Stomach smooth muscle (tissue), 2 donors: ENCODE data around the gene CD180.
"Not testable (repeated sequence)": the region's sequence is repeated elsewhere in the genome, so short reads cannot be mapped to it uniquely, and the experiment has no call there.

Experiments used
- H3K27ac ChIP-seq: one replicate; pipeline ENCODE4 v1.7.0; 2013; ENCODE audit warnings: mild to moderate bottlenecking, low read length, inconsistent platforms
- H3K27me3 ChIP-seq, 2 donors: one replicate each; pipeline ENCODE4 v1.7.0; 2013; ENCODE audit warnings: low read length in 2 of 2; ENCODE audit not compliant: insufficient read depth in 2 of 2, control insufficient read depth in 1 of 2
- H3K36me3 ChIP-seq, 2 donors: one replicate each; pipeline ENCODE4 v1.7.0; 2013; ENCODE audit warnings: low read length in 2 of 2; ENCODE audit not compliant: control insufficient read depth in 2 of 2, insufficient read depth in 2 of 2
- H3K4me1 ChIP-seq: one replicate; pipeline ENCODE4 v1.7.0; 2013; ENCODE audit warnings: low read length; ENCODE audit not compliant: control insufficient read depth, insufficient read depth
- H3K4me3 ChIP-seq, 2 donors: one replicate each; pipeline ENCODE4 v1.7.0; 2013; ENCODE audit warnings: low read length in 2 of 2
- H3K9ac ChIP-seq, 2 donors: one replicate each; pipeline ENCODE4 v1.7.0; 2013; ENCODE audit warnings: low read length in 2 of 2, mild to moderate bottlenecking in 1 of 2
- H3K9me3 ChIP-seq, 2 donors: one replicate each; pipeline ENCODE4 v1.7.0; 2013; ENCODE audit warnings: low read length in 2 of 2; ENCODE audit not compliant: control insufficient read depth in 2 of 2
- donor health status: healthy.
- donor health status: Pancreatic carcinoma.

CD180 gene

GRCh38 chr5:67173351-67173750 lies 23.2 kb downstream of the CD180 start:
- not testable (repeated sequence) for H3K9ac ChIP-seq, H3K27me3 ChIP-seq, H3K4me1 ChIP-seq, H3K9me3 ChIP-seq, H3K27ac ChIP-seq, H3K4me3 ChIP-seq, H3K36me3 ChIP-seq

DNA sequence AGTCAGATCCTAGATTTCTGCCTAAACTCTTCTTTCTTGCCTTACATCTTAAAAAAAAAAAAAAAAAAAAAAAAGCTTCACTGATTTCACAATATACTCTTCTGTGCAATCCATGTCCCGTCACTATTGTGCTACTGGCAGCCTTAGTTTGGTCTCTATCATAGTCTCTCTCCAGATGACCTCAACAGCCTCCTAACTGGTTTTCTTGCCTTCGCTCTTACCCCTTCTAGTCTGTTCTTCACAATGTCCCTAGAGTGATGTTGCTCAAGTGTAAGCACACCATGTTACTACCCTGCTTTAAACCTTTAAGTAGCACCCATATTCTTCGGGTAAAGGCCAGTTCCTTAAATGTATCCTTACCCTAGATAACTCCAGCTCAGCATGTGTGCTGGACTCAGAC lies 25.8 kb downstream of the CD180 start:
- no peaks in the 10 kb centered on the region for H3K9me3 ChIP-seq
- H3K27me3 ChIP-seq, result no peaks in the 10 kb centered on the region
- H3K4me3 ChIP-seq, result no peak overlapping the region
- H3K27ac ChIP-seq, result no peak overlapping the region
- no peak overlapping the region for H3K9ac ChIP-seq
- H3K4me1 ChIP-seq, result peaks cover 11% of the 10 kb centered on the region
- H3K36me3 ChIP-seq, result peaks cover 4 to 11% of the 10 kb centered on the region in 2 donors

DNA sequence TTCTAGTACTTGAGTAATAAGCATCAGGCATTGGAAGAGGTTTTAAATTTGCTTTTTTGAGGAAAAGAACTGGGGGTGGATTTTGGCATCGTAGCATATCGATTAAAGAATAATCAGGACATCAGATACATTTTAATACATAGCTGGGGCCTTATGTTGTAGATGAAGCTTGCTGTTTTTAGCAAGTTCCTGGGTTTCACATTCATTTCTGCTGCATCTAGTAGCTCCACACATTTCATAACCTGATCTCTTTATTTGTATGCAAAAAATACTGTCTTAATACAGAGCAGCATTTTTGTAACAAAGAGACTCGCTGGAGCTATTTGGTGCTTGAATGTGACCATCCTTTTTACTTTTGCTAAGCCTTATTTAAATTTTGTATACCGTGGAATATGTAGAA lies 28.5 kb downstream of the CD180 start:
- Histone ChIP-seq H3K27me3 (no peaks in the 10 kb centered on the region), H3K36me3 (peaks cover 18 to 29% of the 10 kb centered on the region in 2 donors), H3K4me3 (no peak overlapping the region), H3K9me3 (no peaks in the 10 kb centered on the region), H3K9ac (no peak overlapping the region), H3K27ac (no peak overlapping the region), H3K4me1 (peaks cover 12% of the 10 kb centered on the region)

GRCh38 chr5:67166460-67167285 lies 29.9 kb downstream of the CD180 start:
- Histone ChIP-seq H3K4me3 (peak overlapping the region; percentile 42 to 65), H3K27ac (peak overlapping the region; percentile 46), H3K36me3 (peaks cover 28 to 32% of the 10 kb centered on the region in 2 donors), H3K4me1 (peaks cover 12% of the 10 kb centered on the region), H3K9me3 (no peaks in the 10 kb centered on the region), H3K9ac (peak overlapping the region; percentile 43 to 64), H3K27me3 (no peaks in the 10 kb centered on the region)

DNA sequence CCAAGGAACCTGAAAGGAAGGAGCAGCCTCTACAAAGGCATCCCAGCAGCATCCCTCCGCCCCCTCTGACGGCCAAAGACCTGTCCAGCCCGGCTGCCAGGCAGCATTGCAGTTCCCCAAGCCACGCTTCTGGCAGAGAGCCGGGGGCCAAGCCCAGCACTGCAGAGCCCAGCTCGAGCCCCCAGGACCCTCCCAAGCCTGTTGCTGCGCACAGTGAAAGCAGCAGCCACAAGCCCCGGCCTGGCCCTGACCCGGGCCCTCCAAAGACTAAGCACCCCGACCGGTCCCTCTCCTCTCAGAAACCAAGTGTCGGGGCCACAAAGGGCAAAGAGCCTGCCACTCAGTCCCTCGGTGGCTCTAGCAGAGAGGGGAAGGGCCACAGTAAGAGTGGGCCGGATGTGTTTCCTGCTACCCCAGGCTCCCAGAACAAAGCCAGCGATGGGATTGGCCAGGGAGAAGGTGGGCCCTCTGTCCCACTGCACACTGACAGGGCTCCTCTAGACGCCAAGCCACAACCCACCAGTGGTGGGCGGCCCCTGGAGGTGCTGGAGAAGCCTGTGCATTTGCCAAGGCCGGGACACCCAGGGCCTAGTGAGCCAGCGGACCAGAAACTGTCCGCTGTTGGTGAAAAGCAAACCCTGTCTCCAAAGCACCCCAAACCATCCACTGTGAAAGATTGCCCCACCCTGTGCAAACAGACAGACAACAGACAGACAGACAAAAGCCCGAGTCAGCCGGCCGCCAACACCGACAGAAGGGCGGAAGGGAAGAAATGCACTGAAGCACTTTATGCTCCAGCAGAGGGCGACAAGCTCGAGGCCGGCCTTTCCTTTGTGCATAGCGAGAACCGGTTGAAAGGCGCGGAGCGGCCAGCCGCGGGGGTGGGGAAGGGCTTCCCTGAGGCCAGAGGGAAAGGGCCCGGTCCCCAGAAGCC lies 30.8 kb downstream of the CD180 start:
- Histone ChIP-seq H3K4me3 (peak overlapping the region; percentile 42 to 65), H3K9ac (peak overlapping the region; percentile 43 to 64), H3K27me3 (no peaks in the 10 kb centered on the region), H3K9me3 (no peaks in the 10 kb centered on the region), H3K4me1 (peaks cover 12% of the 10 kb centered on the region), H3K27ac (peak overlapping the region; percentile 46), H3K36me3 (peaks cover 24 to 30% of the 10 kb centered on the region in 2 donors)

DNA sequence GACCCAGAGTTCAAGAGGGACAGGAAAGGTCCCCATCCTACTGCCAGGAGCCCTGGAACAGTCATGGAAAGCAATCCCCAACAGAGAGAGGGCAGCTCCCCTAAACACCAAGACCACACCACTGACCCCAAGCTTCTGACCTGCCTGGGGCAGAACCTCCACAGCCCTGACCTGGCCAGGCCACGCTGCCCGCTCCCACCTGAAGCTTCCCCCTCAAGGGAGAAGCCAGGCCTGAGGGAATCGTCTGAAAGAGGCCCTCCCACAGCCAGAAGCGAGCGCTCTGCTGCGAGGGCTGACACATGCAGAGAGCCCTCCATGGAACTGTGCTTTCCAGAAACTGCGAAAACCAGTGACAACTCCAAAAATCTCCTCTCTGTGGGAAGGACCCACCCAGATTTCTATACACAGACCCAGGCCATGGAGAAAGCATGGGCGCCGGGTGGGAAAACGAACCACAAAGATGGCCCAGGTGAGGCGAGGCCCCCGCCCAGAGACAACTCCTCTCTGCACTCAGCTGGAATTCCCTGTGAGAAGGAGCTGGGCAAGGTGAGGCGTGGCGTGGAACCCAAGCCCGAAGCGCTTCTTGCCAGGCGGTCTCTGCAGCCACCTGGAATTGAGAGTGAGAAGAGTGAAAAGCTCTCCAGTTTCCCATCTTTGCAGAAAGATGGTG lies 31.6 kb downstream of the CD180 start:
- Histone ChIP-seq H3K36me3 (peaks cover 24 to 25% of the 10 kb centered on the region in 2 donors), H3K27me3 (no peaks in the 10 kb centered on the region), H3K9ac (no peak overlapping the region), H3K4me3 (no peak overlapping the region), H3K9me3 (no peaks in the 10 kb centered on the region), H3K4me1 (peaks cover 12% of the 10 kb centered on the region), H3K27ac (no peak overlapping the region)

GRCh38 chr5:67163863-67164595 lies 32.6 kb downstream of the CD180 start:
- H3K4me1 ChIP-seq, result peaks cover 12% of the 10 kb centered on the region
- no peaks in the 10 kb centered on the region for H3K9me3 ChIP-seq
- no peak overlapping the region for H3K4me3 ChIP-seq
- no peak overlapping the region for H3K27ac ChIP-seq
- H3K36me3 ChIP-seq, result peaks cover 24 to 25% of the 10 kb centered on the region in 2 donors
- no peak overlapping the region for H3K9ac ChIP-seq
- H3K27me3 ChIP-seq, result no peaks in the 10 kb centered on the region

GRCh38 chr5:67163231-67163756 lies 33.3 kb downstream of the CD180 start:
- H3K9me3 ChIP-seq, result no peaks in the 10 kb centered on the region
- H3K36me3 ChIP-seq, result peaks cover 24 to 25% of the 10 kb centered on the region in 2 donors
- H3K27me3 ChIP-seq, result no peaks in the 10 kb centered on the region
- H3K4me1 ChIP-seq, result peaks cover 12% of the 10 kb centered on the region
- H3K4me3 ChIP-seq, result no peak overlapping the region
- no peak overlapping the region for H3K9ac ChIP-seq
- H3K27ac ChIP-seq, result no peak overlapping the region

GRCh38 chr5:67161767-67162166 lies 34.8 kb downstream of the CD180 start:
- no peaks in the 10 kb centered on the region for H3K9me3 ChIP-seq
- no peak overlapping the region for H3K4me3 ChIP-seq
- H3K4me1 ChIP-seq, result peaks cover 12% of the 10 kb centered on the region
- no peak overlapping the region for H3K27ac ChIP-seq
- H3K9ac ChIP-seq, result no peak overlapping the region
- H3K27me3 ChIP-seq, result no peaks in the 10 kb centered on the region
- H3K36me3 ChIP-seq, result peaks cover 21 to 24% of the 10 kb centered on the region in 2 donors

- no peak overlapping the region for H3K27ac ChIP-seq
- peaks cover 4% of the 10 kb centered on the region for H3K4me1 ChIP-seq
- peaks cover 23 to 24% of the 10 kb centered on the region in 2 donors for H3K36me3 ChIP-seq
Observed at GRCh38 chr5:67160985-67161384, 35.6 kb downstream of the CD180 start.

More at GRCh38 chr5:67160985-67161384, 35.6 kb downstream of the CD180 start:
- no peak overlapping the region for H3K4me3 ChIP-seq
- H3K9me3 ChIP-seq, result no peaks in the 10 kb centered on the region
- no peak overlapping the region for H3K9ac ChIP-seq
- no peaks in the 10 kb centered on the region for H3K27me3 ChIP-seq
